HepG2 (cell line): ENCODE results near the gene MRPL50. TPM values are rescaled to one million over a fixed set of nuclear protein-coding genes. Genes with fewer than 3 reads are reported as not detected.
A peak's percentile ranks its signal among the peaks of the same experiment; 100 is the strongest.

Source experiments
- ATAC-seq: fragments of 200-7000 bp; cut with Tn5 transposase; 3 replicates; pipeline ENCODE4 v1.9.1; 2020; ENCODE audit warnings: mild to moderate bottlenecking, moderate library complexity
- BruUV-seq: library from RNA; stranded (reverse); fragments of 400-500 nt; replicated peaks from 2 replicates; lab custom pipeline; 2021; lab: Mats Ljungman, UMichigan
- CTCF ChIA-PET: fragments of 300-600 bp; formaldehyde crosslinking; extraction: SDS; loops from one replicate; lab custom pipeline; 2021; ENCODE audit warnings: low total read pairs, inconsistent platforms, low intra/inter-chr PET ratio; lab: Yijun Ruan, JAX
- POLR2A ChIA-PET: fragments of 350-600 bp; sonication (Branson Sonifier 250); formaldehyde crosslinking; loops from one replicate; lab custom pipeline; 2020; ENCODE audit warnings: antibody characterized with exemption, inconsistent platforms; lab: Yijun Ruan, JAX
- DNase-seq: peaks from one replicate; pipeline ENCODE4 v3.0.0-alpha.2; 2015; ENCODE audit warnings: low spot score
- FAIRE-seq: peaks from 3 replicates; lab custom pipeline; 2011; peaks lifted over from hg19 to GRCh38; lab: Jason Lieb, UNC
- H2AFZ ChIP-seq: one replicate; pipeline ENCODE4 v1.6.1; 2011; ENCODE audit warnings: low read length, inconsistent platforms
- H3K27ac ChIP-seq: fragments of 300-600 bp; 3 replicates; pipeline ENCODE4 v1.8.0; 2011; ENCODE audit warnings: mixed run types, mild to moderate bottlenecking, mixed read lengths, low read length, inconsistent platforms; ENCODE audit not compliant: insufficient read depth; ENCODE audit errors: extremely low read length
- H3K27me3 ChIP-seq, 2 experiments: fragments of 200-600 bp in 1 of 2; 2 replicates in 1 of 2; 3 replicates in 1 of 2; pipeline versions ENCODE4 v1.6.0 to v1.8.0; 2011; ENCODE audit warnings: low read length in 2 of 2, mild to moderate bottlenecking in 2 of 2, moderate library complexity in 2 of 2, inconsistent platforms in 1 of 2; ENCODE audit not compliant: insufficient read depth in 2 of 2, control insufficient read depth in 1 of 2
- H3K36me3 ChIP-seq, 2 experiments: fragments of 200-600 bp in 1 of 2; replicated peaks in 1 of 2; 2 replicates in 1 of 2; 3 replicates in 1 of 2; pipeline versions ENCODE4 v1.5.1 to v1.8.0; 2011; ENCODE audit warnings: low read length in 2 of 2, inconsistent platforms in 1 of 2; ENCODE audit not compliant: insufficient read depth in 2 of 2, control insufficient read depth in 1 of 2
- H3K4me1 ChIP-seq: 2 replicates; pipeline ENCODE4 v1.5.1; 2012; ENCODE audit warnings: low read length, inconsistent platforms; ENCODE audit not compliant: insufficient read depth
- H3K4me2 ChIP-seq: 2 replicates; pipeline ENCODE4 v1.6.0; 2011; ENCODE audit warnings: low read depth, low read length, inconsistent platforms
- H3K4me3 ChIP-seq, 3 experiments: fragments of 200-600 bp in 1 of 3; sonication (generic), shearing (Covaris generic) in 1 of 3; replicated peaks in 1 of 3; 2 replicates each; pipeline ENCODE4 v1.5.1; 2011 to 2016; ENCODE audit warnings: low read length in 3 of 3, inconsistent platforms in 2 of 3, low read depth in 2 of 3, mild to moderate bottlenecking in 2 of 3, control low read depth in 1 of 3, mixed read lengths in 1 of 3; ENCODE audit not compliant: insufficient read depth in 1 of 3
- H3K79me2 ChIP-seq: one replicate; pipeline ENCODE4 v1.6.1; 2011; ENCODE audit warnings: low read length, inconsistent platforms; ENCODE audit not compliant: insufficient read depth
- H3K9ac ChIP-seq: 2 replicates; pipeline ENCODE4 v1.6.0; 2011; ENCODE audit warnings: mild to moderate bottlenecking, low read depth, low read length, inconsistent platforms; ENCODE audit not compliant: insufficient read depth
- H3K9me3 ChIP-seq: 2 replicates; pipeline ENCODE4 v1.5.1; 2012; ENCODE audit warnings: mild to moderate bottlenecking, low read length
- H4K20me1 ChIP-seq: 2 replicates; pipeline ENCODE4 v1.6.0; 2011; ENCODE audit warnings: inconsistent platforms, mild to moderate bottlenecking, low read length, moderate library complexity; ENCODE audit not compliant: insufficient read depth
- DNMT3B ChIP-seq: conservative IDR thresholded peaks from 2 replicates; pipeline ENCODE4 v1.6.1; 2016; ENCODE audit warnings: missing biosample characterization, control low read depth
- MAFG ChIP-seq: sonication (generic); formaldehyde crosslinking; IDR thresholded peaks from 2 replicates; pipeline ENCODE4 v1.5.1; 2020; ENCODE audit warnings: mild to moderate bottlenecking, missing genetic modification reagents
- POLR2AphosphoS5 ChIP-seq: IDR thresholded peaks from 2 replicates; pipeline ENCODE4 v1.6.1; 2012; ENCODE audit warnings: low read depth, low read length
- POLR2G ChIP-seq: fragments of 200-400 bp; formaldehyde crosslinking; IDR thresholded peaks from 2 replicates; pipeline ENCODE4 v1.6.1; 2018; ENCODE audit warnings: mild to moderate bottlenecking, low read depth, low read length, moderate library complexity
- RBFOX2 ChIP-seq: fragments of 200-400 bp; formaldehyde crosslinking; IDR thresholded peaks from 2 replicates; pipeline ENCODE4 v1.6.1; 2017; ENCODE audit warnings: low read depth, mild to moderate bottlenecking, low read length
- ZNF75D ChIP-seq: sonication (generic); formaldehyde crosslinking; IDR thresholded peaks from 2 replicates; pipeline ENCODE4 v1.8.1; 2023; ENCODE audit warnings: missing genetic modification reagents, mild to moderate bottlenecking, borderline replicate concordance
- ZNF775 ChIP-seq: sonication (generic); formaldehyde crosslinking; IDR thresholded peaks from 2 replicates; pipeline ENCODE4 v1.4.0; 2020; ENCODE audit warnings: missing genetic modification reagents, mild to moderate bottlenecking, moderate library complexity, borderline replicate concordance
- ZNF792 ChIP-seq: IDR thresholded peaks from 2 replicates; pipeline ENCODE4 v1.6.1; 2016
- ZSCAN30 ChIP-seq: sonication (generic); formaldehyde crosslinking; IDR thresholded peaks from 2 replicates; pipeline ENCODE4 v1.5.0; 2020; ENCODE audit warnings: mild to moderate bottlenecking, missing genetic modification reagents
- WGBS: methylation state at CpG from one replicate; pipeline ENCODE4 v1.1.6; 2017; ENCODE audit warnings: low lambda C conversion rate; 5-methylcytosine and 5-hydroxymethylcytosine counted together
- in situ Hi-C: cut with HindIII; loops from 2 replicates; pipeline ENCODE4 v1.10.0; 2017; ENCODE audit warnings: low pct_unique_long_range_greater_than_20kb; ENCODE audit not compliant: extremely low pct_ligation_motif_present
- intact Hi-C: fragments of 100-400 bp; cut with micrococcal nuclease; formaldehyde crosslinking; loops from one replicate; pipeline ENCODE4 v1.10.0; 2022; ENCODE audit not compliant: unreplicated experiment
- polyA plus RNA-seq, 8 experiments: library from polyadenylated mRNA; depleted of rRNA in 3 of 8; stranded (reverse) in 7 of 8; unstranded in 1 of 8; fragments of >200 nt; fragmentation: Illumina TruSeq in 4 of 8; extraction: Trizol in 4 of 8; gene quantifications; 2 replicates each; pipeline versions ENCODE4 v1.2.1 to v1.2.3, GENCODE V29; 2011 to 2016; ENCODE audit warnings: low read depth in 4 of 8, missing spikeins in 1 of 8, mixed read lengths in 1 of 8; ENCODE audit not compliant: insufficient read depth in 1 of 8
- total RNA-seq, 5 experiments: library from RNA; depleted of rRNA; stranded (reverse); fragments of >200 nt; fragmentation: Illumina TruSeq; extraction: Trizol; gene quantifications; 2 replicates each; pipeline ENCODE4 v1.2.3, GENCODE V29; 2016; ENCODE audit warnings: low read depth in 1 of 5
- TF ChIP-seq, protein P1 (sequence below): sonication (generic); formaldehyde crosslinking; IDR thresholded peaks from 2 replicates; pipeline ENCODE4 v1.5.0; 2020; ENCODE audit warnings: mild to moderate bottlenecking, missing genetic modification reagents, borderline replicate concordance
- TF ChIP-seq, protein P2 (sequence below): sonication (generic); formaldehyde crosslinking; IDR thresholded peaks from 2 replicates; pipeline ENCODE4 v1.4.0; 2020; ENCODE audit warnings: missing genetic modification reagents, borderline replicate concordance
- TF ChIP-seq, protein P3 (sequence below): IDR thresholded peaks from 2 replicates; pipeline ENCODE4 v1.4.0; 2020; ENCODE audit warnings: mild to moderate bottlenecking, missing genetic modification reagents

MRPL50 gene
- total and polyA plus RNA-seq, 2 of the 13 experiments (the other 11 are each of a cell fraction or from before 2014, with no cell fraction given): 37.1 to 70.0 TPM

DNA sequence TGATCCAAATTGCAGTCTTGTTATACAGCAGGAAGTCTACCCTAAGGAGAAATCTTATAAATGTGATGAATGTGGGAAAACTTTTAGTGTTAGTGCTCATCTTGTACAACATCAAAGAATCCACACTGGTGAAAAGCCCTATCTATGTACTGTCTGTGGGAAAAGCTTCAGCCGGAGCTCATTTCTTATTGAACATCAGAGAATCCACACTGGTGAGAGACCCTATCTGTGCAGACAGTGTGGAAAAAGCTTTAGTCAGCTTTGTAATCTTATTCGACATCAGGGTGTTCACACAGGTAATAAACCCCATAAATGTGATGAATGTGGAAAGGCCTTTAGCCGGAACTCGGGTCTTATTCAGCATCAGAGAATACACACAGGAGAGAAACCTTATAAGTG, 10.7 kb upstream of the MRPL50 start (continued):
- TF ChIP-seq, protein P1, sequence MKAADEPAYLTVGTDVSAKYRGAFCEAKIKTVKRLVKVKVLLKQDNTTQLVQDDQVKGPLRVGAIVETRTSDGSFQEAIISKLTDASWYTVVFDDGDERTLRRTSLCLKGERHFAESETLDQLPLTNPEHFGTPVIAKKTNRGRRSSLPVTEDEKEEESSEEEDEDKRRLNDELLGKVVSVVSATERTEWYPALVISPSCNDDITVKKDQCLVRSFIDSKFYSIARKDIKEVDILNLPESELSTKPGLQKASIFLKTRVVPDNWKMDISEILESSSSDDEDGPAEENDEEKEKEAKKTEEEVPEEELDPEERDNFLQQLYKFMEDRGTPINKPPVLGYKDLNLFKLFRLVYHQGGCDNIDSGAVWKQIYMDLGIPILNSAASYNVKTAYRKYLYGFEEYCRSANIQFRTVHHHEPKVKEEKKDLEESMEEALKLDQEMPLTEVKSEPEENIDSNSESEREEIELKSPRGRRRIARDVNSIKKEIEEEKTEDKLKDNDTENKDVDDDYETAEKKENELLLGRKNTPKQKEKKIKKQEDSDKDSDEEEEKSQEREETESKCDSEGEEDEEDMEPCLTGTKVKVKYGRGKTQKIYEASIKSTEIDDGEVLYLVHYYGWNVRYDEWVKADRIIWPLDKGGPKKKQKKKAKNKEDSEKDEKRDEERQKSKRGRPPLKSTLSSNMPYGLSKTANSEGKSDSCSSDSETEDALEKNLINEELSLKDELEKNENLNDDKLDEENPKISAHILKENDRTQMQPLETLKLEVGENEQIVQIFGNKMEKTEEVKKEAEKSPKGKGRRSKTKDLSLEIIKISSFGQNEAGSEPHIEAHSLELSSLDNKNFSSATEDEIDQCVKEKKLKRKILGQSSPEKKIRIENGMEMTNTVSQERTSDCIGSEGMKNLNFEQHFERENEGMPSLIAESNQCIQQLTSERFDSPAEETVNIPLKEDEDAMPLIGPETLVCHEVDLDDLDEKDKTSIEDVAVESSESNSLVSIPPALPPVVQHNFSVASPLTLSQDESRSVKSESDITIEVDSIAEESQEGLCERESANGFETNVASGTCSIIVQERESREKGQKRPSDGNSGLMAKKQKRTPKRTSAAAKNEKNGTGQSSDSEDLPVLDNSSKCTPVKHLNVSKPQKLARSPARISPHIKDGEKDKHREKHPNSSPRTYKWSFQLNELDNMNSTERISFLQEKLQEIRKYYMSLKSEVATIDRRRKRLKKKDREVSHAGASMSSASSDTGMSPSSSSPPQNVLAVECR (CRISPR knock-in tag): no peak
- peak; percentile 59 for TF ChIP-seq POLR2AphosphoS5

DNA sequence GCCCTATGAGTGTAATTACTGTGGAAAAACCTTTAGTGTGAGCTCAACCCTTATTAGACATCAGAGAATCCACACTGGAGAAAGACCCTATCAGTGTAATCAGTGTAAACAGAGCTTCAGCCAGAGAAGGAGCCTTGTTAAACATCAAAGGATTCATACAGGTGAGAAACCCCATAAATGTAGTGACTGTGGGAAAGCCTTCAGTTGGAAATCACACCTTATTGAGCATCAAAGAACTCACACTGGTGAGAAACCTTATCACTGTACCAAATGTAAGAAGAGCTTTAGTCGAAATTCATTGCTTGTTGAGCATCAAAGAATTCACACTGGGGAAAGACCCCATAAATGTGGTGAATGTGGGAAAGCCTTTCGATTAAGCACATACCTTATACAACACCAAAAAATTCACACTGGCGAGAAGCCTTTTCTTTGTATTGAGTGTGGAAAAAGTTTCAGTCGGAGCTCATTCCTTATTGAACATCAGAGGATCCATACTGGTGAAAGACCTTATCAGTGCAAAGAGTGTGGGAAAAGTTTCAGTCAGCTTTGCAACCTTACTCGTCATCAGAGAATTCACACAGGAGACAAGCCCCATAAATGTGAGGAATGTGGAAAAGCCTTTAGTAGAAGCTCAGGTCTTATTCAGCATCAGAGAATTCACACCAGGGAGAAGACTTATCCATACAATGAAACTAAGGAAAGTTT, 10.1 kb upstream of the MRPL50 start:
- DNase-seq: no peak
- peaks cover 4% of the 10 kb centered on the region for H3K79me2 ChIP-seq
- CTCF ChIA-PET: no interaction called here
- peaks cover 25 to 58% of the 10 kb centered on the region in 2 experiments for H3K36me3 ChIP-seq
- intact Hi-C loops: no loop called here
- H3K4me3 ChIP-seq: no peak overlapping the region
- H2AFZ ChIP-seq: no peak overlapping the region
- no peak overlapping the region for H3K27ac ChIP-seq
- WGBS: over 99% methylated on average over 5 of the region's 5 CpGs
- no peaks in the 10 kb centered on the region for H3K27me3 ChIP-seq
- peaks cover 32% of the 10 kb centered on the region for H3K4me1 ChIP-seq
- H3K9me3 ChIP-seq: peaks cover 21% of the 10 kb centered on the region; the same call in 1 of the 2 replicates
- ATAC-seq: no peak
- no peak overlapping the region for H3K4me2 ChIP-seq
- no peak overlapping the region for H3K9ac ChIP-seq
- no peaks in the 10 kb centered on the region for H4K20me1 ChIP-seq
- in situ Hi-C loops: no loop called here
- no peak for FAIRE-seq
- POLR2A ChIA-PET: interaction anchor here (1.0 to 3.1 kb wide), 6 partner anchors 9 to 30 kb away, joined by 3 to 32 read pairs (median 7); partner anchors contain the start of genes MRPL50 and ZNF189
- TF ChIP-seq, protein P2, sequence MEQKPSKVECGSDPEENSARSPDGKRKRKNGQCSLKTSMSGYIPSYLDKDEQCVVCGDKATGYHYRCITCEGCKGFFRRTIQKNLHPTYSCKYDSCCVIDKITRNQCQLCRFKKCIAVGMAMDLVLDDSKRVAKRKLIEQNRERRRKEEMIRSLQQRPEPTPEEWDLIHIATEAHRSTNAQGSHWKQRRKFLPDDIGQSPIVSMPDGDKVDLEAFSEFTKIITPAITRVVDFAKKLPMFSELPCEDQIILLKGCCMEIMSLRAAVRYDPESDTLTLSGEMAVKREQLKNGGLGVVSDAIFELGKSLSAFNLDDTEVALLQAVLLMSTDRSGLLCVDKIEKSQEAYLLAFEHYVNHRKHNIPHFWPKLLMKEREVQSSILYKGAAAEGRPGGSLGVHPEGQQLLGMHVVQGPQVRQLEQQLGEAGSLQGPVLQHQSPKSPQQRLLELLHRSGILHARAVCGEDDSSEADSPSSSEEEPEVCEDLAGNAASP (CRISPR knock-in tag): no peak
- TF ChIP-seq ZSCAN30 (CRISPR knock-in tag) (no peak), POLR2G (peak; percentile 39; the same call in 1 of the 2 replicates), DNMT3B (CRISPR knock-in tag) (no peak), POLR2AphosphoS5 (0 out of 2 replicates have a peak, but pooled peaks have one; percentile 5), ZNF792 (CRISPR knock-in tag) (no peak), RBFOX2 (peak; percentile 55), ZNF75D (CRISPR knock-in tag) (peak; percentile 27; the same call in 1 of the 2 replicates), ZNF775 (no peak), MAFG (CRISPR knock-in tag) (no peak)
- TF ChIP-seq, protein P3, sequence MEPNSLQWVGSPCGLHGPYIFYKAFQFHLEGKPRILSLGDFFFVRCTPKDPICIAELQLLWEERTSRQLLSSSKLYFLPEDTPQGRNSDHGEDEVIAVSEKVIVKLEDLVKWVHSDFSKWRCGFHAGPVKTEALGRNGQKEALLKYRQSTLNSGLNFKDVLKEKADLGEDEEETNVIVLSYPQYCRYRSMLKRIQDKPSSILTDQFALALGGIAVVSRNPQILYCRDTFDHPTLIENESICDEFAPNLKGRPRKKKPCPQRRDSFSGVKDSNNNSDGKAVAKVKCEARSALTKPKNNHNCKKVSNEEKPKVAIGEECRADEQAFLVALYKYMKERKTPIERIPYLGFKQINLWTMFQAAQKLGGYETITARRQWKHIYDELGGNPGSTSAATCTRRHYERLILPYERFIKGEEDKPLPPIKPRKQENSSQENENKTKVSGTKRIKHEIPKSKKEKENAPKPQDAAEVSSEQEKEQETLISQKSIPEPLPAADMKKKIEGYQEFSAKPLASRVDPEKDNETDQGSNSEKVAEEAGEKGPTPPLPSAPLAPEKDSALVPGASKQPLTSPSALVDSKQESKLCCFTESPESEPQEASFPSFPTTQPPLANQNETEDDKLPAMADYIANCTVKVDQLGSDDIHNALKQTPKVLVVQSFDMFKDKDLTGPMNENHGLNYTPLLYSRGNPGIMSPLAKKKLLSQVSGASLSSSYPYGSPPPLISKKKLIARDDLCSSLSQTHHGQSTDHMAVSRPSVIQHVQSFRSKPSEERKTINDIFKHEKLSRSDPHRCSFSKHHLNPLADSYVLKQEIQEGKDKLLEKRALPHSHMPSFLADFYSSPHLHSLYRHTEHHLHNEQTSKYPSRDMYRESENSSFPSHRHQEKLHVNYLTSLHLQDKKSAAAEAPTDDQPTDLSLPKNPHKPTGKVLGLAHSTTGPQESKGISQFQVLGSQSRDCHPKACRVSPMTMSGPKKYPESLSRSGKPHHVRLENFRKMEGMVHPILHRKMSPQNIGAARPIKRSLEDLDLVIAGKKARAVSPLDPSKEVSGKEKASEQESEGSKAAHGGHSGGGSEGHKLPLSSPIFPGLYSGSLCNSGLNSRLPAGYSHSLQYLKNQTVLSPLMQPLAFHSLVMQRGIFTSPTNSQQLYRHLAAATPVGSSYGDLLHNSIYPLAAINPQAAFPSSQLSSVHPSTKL (CRISPR knock-in tag): no peak
- BruUV-seq: TSS peak; percentile 5
